Measurements from ENCODE around the gene CADM2.
A peak's percentile ranks its signal among the peaks of the same experiment; 100 is the strongest.

CADM2 gene

GRCh38 chr3:85800676-85801075 lies 841.9 kb downstream of the CADM2 start:
- DNase-seq (ENCODE audit: low spot score) = peak; percentile 50

GRCh38 chr3:85801955-85802354 lies 843.2 kb downstream of the CADM2 start:
- DNase-seq (ENCODE audit: low spot score) = peak; percentile 34

GRCh38 chr3:85808755-85809154 lies 850.0 kb downstream of the CADM2 start:
- no peak for DNase-seq (ENCODE audit: low spot score)

DNA sequence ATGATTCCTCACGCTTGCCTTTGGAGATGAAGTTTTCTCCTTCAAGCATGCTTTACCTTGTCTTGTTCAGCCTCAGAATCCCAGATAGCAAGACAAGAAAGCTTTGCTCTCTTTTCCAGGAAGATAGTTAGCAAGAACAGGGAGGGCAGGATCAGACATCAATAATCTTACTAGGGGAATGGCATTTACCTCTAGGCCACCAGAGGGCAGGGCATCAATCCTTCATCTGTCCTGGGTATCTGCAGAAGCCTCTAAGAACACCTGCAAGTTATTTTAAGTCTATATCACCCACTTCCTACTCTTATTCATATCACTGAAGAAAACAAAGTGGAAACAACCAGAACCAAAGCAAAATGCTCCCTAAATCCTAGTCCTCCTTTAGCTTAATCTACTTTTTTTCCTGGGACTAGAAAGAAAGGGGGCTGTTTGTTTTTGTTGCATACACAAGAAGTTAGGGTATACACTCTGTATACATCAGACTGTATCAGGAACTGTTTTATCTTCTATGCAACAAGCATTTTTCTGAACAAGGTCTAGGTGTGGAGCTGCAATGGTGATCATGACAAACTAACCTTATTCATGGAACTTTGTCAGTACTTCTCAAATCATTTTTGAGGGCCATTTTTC lies 862.5 kb downstream of the CADM2 start:
- peak; percentile 21 for DNase-seq (ENCODE audit: low spot score)

DNA sequence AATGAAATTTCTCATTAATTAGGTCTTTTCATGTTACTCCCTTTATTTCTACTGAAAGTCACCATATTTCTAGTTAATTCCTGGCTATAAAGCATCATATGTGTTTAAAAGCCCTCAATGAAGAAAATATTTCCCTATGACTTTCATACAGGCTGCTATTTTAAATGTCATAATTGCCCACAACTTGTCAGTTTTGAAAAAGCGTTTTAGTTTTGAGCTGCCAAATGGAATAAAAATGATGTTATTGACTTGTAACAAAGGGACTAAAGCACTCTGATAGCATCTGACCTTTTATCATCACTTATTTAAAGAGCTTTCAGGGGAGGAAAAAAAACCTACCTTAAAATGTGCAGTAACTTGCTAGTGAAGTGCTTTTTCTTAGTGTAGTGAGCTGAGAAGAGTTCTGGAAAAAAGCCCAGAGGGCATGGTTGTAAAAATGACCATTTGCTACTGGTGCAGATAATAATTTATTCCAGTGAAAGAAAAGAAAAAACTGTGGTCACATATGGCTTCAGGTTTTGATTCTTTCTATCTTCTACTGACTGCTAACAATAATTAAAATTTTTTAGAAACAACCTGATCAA lies 877.2 kb downstream of the CADM2 start:
- DNase-seq (ENCODE audit: low spot score) = peak; percentile 67

DNA sequence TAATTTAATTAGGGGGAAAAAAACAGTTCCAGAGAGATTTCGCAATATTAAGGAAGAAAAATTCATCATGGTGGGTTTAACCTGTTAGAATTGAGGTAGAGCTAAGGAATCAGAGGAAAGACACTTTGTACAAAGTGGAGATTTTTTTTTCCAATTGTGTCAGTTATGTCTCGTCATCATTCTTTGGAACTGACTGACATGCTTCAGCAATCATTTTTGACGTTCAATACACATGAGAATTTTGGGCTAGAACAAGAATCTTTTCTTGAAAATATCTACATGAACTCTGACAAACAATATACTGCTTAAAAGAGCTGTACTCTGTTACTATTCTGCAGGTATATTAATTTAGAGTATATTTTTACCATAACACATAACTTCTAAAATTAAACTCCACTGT lies 878.6 kb downstream of the CADM2 start:
- DNase-seq (ENCODE audit: low spot score) = no peak

GRCh38 chr3:85838921-85839320 lies 880.1 kb downstream of the CADM2 start:
- DNase-seq (ENCODE audit: low spot score) = peak; percentile 12

DNA sequence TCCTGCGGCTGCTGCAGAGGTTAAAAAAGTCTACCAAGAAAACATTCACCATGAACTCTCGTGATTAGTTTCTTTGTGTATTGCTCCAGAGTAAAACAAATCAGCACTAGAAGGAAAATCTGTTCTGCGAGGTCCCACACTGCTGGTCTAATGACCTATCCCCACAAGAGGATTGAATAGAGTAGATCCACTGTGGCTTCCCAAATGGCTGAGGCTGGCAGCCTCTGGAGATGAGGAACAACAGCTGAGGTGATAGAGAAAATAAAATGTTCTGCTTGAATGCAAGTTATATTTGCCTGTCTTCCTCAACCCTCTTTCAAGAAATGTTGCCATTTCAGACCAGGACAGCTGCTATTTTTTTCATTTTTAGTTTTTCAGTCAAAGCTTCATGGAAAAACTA lies 883.3 kb downstream of the CADM2 start:
- DNase-seq (ENCODE audit: low spot score) = no peak

GRCh38 chr3:85846940-85847339 lies 888.2 kb downstream of the CADM2 start:
- no peak for DNase-seq (ENCODE audit: low spot score)

DNA sequence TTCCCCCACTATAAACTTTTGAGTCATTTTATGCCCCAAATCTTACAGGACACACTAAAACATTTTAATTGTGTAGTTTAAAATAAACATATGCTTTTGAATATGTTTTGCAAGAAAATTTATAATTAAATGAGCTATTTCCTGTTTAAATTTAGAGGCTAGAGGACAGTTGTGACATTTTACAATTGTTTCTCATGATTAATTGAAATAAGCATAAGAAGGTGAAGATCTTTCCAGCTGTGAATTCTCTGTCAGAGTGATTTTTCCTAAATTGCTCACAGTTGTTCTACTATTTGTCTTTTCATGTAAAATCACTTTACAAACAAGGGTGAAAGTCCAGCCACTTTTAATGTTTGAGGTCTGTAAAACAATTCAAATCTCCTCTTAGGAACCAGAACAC lies 892.3 kb downstream of the CADM2 start:
- no peak for DNase-seq (ENCODE audit: low spot score)

DNA sequence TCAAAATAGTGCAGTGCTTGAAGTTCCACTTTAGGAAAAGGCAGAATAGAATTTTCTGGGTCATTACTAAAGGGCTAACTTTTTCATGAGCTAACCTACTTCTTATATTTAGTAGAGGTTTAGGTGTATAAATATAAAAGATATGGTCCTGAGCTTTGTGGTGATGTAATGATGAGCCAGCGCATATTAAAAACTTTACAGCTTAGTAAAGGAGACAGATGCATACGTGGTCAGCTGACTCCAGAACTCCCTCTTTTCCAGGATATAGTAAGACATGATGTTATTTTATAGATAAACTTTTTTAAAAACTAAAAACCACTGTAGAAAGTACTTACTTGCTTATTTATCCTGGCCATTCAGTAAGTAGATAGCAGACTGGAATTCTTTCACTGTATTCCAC lies 895.0 kb downstream of the CADM2 start:
- no peak for DNase-seq (ENCODE audit: low spot score)

DNA sequence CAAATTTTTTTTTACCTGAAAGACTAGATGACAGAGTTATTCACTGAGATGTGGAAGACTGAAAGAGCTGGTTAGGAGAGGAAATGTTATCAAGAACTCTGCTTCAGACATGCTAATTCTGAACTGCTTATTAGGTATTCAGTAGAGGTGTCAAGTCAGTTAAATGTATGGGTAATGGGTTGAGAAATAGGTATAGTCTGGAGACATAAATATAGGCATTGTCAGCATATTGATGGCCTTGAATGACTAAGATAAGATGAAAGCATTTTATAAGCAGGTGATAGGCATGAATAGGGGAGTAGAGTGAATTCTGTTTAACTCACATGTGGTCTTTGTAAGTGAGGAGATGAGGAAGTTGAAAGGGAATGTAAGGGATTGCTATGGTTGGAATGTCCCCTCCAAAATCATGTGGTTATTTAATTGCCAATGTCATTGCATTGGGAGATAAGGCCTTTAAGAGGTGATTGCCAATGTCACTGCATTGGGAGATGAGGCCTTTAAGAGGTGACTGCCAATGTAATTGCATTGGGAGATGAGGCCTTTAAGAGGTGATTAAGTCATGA lies 904.2 kb downstream of the CADM2 start:
- DNase-seq (ENCODE audit: low spot score) = no peak

DNA sequence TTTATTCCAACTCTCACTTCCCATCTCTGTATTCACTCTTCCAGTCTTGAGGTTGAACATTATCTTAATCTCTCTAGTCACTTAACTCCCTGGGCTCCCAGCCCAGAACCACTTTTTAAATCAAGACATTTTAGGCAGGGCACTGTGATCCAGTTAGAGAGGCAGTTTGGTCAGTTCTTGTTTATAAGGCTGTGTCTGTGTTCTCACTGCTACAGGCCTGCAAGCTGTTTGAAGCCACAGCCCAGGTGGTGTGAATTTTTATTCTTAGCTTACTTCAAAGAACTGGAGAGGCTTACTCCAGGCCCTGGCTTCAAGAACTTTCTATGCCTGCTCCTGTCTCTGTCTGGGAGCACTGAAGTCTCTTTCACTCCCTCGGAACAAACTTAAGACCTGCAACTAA lies 906.1 kb downstream of the CADM2 start:
- peak; percentile 63 for DNase-seq (ENCODE audit: low spot score)

GRCh38 chr3:85867072-85867471 lies 908.3 kb downstream of the CADM2 start:
- no peak for DNase-seq (ENCODE audit: low spot score)

- no peak for DNase-seq (ENCODE audit: low spot score)
Measured at GRCh38 chr3:85875589-85875988, 916.8 kb downstream of the CADM2 start.

GRCh38 chr3:85877631-85878030 lies 918.8 kb downstream of the CADM2 start:
- no peak for DNase-seq (ENCODE audit: low spot score)

- peak; percentile 88 for DNase-seq (ENCODE audit: low spot score)
Measured at GRCh38 chr3:85881833-85882393, 923.1 kb downstream of the CADM2 start.

DNA sequence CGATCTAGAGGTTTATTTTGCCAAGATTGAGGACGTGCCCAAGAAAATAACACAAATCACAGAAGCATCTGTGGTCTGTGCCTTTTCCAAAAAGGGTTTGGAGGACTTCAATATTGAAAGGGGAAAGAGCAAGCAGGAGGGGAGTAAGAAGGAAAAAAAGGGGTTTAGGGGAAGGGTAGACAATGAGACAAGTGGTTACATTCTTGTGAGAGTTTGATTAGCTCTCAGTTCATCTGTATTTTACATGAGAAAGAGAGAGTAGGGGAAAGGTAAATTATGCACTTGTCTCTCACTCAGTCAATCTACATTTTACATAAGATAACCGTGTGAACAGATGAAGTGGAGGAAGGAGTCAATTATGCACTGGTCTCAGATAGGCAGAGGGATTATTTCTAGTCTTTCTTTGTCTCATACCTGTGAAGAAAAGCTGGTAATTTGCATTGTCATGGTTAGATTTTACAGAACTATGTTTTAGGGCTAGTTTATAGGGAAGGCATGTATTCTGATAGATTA lies 931.3 kb downstream of the CADM2 start:
- no peak for DNase-seq (ENCODE audit: low spot score)

GRCh38 chr3:85903434-85903833 lies 944.6 kb downstream of the CADM2 start:
- no peak for DNase-seq (ENCODE audit: low spot score)

DNA sequence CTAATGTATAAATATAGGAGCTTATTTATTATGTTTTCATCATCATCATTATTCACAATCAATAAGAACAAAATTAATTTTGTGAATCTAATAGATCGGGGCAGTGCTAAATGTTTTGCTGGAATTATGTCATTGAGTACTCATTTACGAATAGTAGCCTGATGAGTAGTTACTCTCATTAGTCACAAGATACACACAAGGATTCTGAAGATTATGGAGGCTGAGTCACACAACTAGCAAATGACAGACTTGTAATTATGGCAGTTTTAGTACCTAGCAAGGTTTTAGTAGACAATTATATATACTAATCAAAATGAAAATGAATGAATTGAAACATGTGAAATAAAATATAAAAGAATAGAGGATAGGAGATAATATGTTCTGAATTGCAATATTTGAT lies 954.2 kb downstream of the CADM2 start:
- DNase-seq (ENCODE audit: low spot score) = no peak

DNA sequence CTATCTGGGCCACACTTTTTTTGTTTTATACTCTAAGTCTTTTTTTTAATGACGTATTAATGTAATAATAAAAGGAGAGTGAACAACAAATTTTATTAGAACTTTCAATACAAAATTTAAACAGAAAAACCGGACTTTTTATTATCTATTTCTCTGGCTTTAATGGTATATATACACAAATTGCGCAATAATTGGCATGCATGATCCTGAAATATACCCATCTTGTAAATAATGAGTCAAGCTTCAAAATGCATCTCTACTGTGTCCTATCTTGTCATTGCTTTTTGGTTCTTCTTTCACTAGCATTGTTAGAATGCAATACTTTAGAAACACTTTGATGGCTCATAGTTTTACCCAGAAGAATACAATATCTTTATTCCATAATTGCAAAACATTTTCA lies 963.6 kb downstream of the CADM2 start:
- no peak for DNase-seq (ENCODE audit: low spot score)

- DNase-seq (ENCODE audit: low spot score) = no peak
Measured at GRCh38 chr3:85930718-85931117, 971.9 kb downstream of the CADM2 start.

DNA sequence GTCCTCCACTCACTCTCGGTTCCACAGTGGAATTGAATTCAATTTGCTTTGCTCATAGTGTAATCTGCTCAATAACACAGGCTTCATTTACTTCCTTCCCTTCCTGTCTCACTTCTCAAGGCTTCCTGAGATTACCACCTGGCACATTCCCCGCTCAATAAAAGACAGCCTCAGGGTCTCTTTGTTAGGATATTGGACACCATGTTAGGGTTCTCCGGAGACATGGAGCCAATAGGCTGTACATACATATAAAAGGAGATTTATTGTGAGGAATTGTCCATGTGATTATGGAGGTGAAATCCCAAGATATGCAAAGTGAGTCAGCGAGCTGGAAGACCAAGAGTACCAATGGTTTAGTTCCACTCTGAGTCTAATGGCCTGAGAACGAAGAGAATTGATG lies 974.5 kb downstream of the CADM2 start:
- DNase-seq (ENCODE audit: low spot score) = no peak
